AG04449 (cell line): ENCODE data around the gene ASTN2.

ENCODE experiments used
- CTCF ChIA-PET: fragments of 350-600 bp; formaldehyde crosslinking; extraction: SDS; loops from one replicate; lab custom pipeline; 2021; ENCODE audit warnings: antibody characterized with exemption; lab: Yijun Ruan, JAX
- POLR2A ChIA-PET: fragments of 400-600, 350-600 bp; formaldehyde crosslinking; extraction: SDS; loops from one replicate; lab custom pipeline; 2020; ENCODE audit warnings: antibody characterized with exemption, inconsistent platforms; lab: Yijun Ruan, JAX
- DNase-seq: peaks from one replicate; pipeline ENCODE4 v3.0.0-alpha.2; 2010; ENCODE audit warnings: low read depth, low spot score
- H3K4me3 ChIP-seq: 2 replicates; pipeline ENCODE4 v1.5.1; 2011; ENCODE audit warnings: low read depth, mild to moderate bottlenecking, control low read depth, low read length
- TF ChIP-seq, protein P1 (sequence below): IDR thresholded peaks from one replicate; pipeline ENCODE4 v1.5.1; 2011; ENCODE audit warnings: mild to moderate bottlenecking, moderate library complexity, low read length, control low read depth, inconsistent platforms; ENCODE audit not compliant: insufficient read depth; ENCODE audit errors: missing control alignments

ASTN2 gene

DNA sequence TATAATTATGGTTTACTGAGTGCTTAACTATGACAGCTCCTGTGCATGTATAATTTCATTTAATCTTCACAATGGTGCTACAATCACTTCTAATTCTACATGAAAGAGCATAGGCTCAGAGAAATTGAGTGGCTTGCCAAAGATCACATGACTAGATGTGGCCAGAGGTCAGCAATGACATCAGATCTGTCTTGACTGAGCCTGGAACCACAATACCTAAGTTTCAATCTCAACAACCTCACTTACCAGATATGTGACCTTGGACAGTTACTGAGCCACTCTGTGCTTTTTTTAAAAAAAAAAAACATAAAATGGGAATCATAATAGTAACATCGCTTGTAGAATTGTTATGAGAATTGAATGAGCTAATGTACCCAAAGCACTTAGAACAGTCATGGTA is 597.1 kb downstream of the ASTN2 start:
- no peak overlapping the region for H3K4me3 ChIP-seq
- TF ChIP-seq, protein P1, sequence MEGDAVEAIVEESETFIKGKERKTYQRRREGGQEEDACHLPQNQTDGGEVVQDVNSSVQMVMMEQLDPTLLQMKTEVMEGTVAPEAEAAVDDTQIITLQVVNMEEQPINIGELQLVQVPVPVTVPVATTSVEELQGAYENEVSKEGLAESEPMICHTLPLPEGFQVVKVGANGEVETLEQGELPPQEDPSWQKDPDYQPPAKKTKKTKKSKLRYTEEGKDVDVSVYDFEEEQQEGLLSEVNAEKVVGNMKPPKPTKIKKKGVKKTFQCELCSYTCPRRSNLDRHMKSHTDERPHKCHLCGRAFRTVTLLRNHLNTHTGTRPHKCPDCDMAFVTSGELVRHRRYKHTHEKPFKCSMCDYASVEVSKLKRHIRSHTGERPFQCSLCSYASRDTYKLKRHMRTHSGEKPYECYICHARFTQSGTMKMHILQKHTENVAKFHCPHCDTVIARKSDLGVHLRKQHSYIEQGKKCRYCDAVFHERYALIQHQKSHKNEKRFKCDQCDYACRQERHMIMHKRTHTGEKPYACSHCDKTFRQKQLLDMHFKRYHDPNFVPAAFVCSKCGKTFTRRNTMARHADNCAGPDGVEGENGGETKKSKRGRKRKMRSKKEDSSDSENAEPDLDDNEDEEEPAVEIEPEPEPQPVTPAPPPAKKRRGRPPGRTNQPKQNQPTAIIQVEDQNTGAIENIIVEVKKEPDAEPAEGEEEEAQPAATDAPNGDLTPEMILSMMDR, result no peak
- CTCF ChIA-PET, result interaction anchor here (0.6 kb wide), 1 partner anchor 44 kb away, joined by 3 read pairs; no protein-coding TSS in a partner anchor
- DNase-seq, result no peak
- POLR2A ChIA-PET, result no interaction called here

DNA sequence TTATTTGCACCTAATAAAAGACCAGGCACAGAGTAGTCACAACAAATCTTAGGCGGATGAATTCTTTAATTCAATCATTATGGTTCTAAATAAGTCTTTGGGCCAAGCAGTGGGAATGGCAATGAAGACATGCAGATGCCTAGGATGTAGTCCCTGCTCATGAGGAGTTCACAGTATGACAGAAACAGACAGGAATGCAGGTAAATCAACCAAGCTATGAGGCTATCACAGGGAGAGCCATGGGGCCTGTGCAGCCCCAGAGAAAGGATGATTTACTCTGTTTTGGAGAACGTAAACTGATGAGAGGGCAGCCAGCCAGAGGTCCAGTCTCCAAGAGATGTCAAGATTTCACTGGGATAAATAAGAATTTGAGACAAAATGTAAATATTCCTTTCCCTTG is 598.4 kb downstream of the ASTN2 start:
- POLR2A ChIA-PET, result no interaction called here
- no peak for DNase-seq
- TF ChIP-seq, protein P1, result no peak
- CTCF ChIA-PET, result no interaction called here
- no peak overlapping the region for H3K4me3 ChIP-seq

DNA sequence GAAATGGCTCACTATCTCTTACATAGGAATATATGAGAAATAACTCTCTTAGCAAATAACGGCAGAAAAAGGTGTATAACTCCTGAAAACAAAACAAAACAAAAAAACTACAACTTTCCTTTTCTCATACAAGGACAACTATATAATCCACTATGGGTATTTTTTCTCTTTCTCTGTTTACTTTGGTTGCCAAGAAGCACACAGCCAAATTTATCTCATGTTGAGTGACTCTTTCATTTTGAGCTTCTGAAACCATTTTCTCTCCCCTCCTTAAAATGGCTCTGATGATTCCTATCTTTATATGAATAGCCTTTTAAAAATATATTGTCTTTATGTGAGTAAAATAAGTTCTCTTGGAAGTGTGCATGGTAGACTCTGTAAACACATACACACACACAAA is 599.0 kb downstream of the ASTN2 start:
- ChIA-PET POLR2A (no interaction called here), CTCF (no interaction called here)
- DNase-seq, result no peak
- TF ChIP-seq, protein P1, result no peak
- no peak overlapping the region for H3K4me3 ChIP-seq

DNA sequence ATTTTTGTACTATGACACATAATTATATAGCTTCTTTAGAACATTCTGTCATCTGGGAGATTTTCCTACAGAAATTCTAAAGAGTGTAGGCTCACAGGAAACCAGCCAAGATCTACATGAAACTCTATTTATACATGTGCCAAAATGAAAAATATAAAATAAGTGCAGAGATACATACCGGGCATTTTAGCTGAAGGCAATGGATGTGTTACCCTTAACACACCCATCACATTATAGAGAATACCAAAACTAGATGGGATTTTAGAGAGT is 601.9 kb downstream of the ASTN2 start:
- ChIA-PET POLR2A (no interaction called here), CTCF (no interaction called here)
- DNase-seq, result no peak
- TF ChIP-seq, protein P1, result no peak
- H3K4me3 ChIP-seq, result no peak overlapping the region

GRCh38 chr9:116812231-116813030 is 602.4 kb downstream of the ASTN2 start:
- CTCF ChIA-PET, result no interaction called here
- DNase-seq, result no peak
- no peak overlapping the region for H3K4me3 ChIP-seq
- POLR2A ChIA-PET, result no interaction called here
- TF ChIP-seq, protein P1, result no peak

GRCh38 chr9:116809656-116810055 is 605.2 kb downstream of the ASTN2 start:
- ChIA-PET POLR2A (no interaction called here), CTCF (no interaction called here)
- no peak overlapping the region for H3K4me3 ChIP-seq
- TF ChIP-seq, protein P1, result no peak
- DNase-seq, result no peak
